GM18499 (cell line): ENCODE measurements around the gene RAD51B.

ENCODE experiments used
- ATAC-seq: cut with Tn5 transposase; IDR thresholded peaks from one replicate; pipeline ENCODE4 v1.9.1; 2021; ENCODE audit warnings: moderate number of reproducible peaks; ENCODE audit not compliant: insufficient read depth, unreplicated experiment

The RAD51B gene

GRCh38 chr14:68719634-68720384 is 900.2 kb downstream of the RAD51B start:
- no peak for ATAC-seq

GRCh38 chr14:68722186-68722585 is 902.6 kb downstream of the RAD51B start:
- ATAC-seq, result no peak

- no peak for ATAC-seq
Observed at GRCh38 chr14:68722968-68723566, 903.5 kb downstream of the RAD51B start.

- ATAC-seq, result no peak
Observed at GRCh38 chr14:68723808-68724268, 904.3 kb downstream of the RAD51B start.

- ATAC-seq, result no peak
Observed at GRCh38 chr14:68724914-68725313, 905.3 kb downstream of the RAD51B start.

GRCh38 chr14:68726093-68726695 is 906.6 kb downstream of the RAD51B start:
- no peak for ATAC-seq

GRCh38 chr14:68727315-68728047 is 907.9 kb downstream of the RAD51B start:
- ATAC-seq, result no peak

GRCh38 chr14:68728342-68729106 is 908.9 kb downstream of the RAD51B start:
- ATAC-seq, result no peak

GRCh38 chr14:68729556-68729955 is 910.0 kb downstream of the RAD51B start:
- ATAC-seq, result no peak

- ATAC-seq, result no peak
Observed at GRCh38 chr14:68730348-68730747, 910.8 kb downstream of the RAD51B start.

GRCh38 chr14:68730811-68731425 is 911.3 kb downstream of the RAD51B start:
- no peak for ATAC-seq

GRCh38 chr14:68733086-68733914 is 913.7 kb downstream of the RAD51B start:
- no peak for ATAC-seq

GRCh38 chr14:68734231-68734732 is 914.7 kb downstream of the RAD51B start:
- peak; percentile 56 for ATAC-seq

GRCh38 chr14:68735856-68736255 is 916.3 kb downstream of the RAD51B start:
- ATAC-seq, result no peak

GRCh38 chr14:68736471-68736871 is 916.9 kb downstream of the RAD51B start:
- ATAC-seq, result no peak

- no peak for ATAC-seq
Observed at GRCh38 chr14:68737086-68737485, 917.5 kb downstream of the RAD51B start.

GRCh38 chr14:68738559-68738958 is 919.0 kb downstream of the RAD51B start:
- no peak for ATAC-seq

- ATAC-seq, result no peak
Observed at GRCh38 chr14:68739701-68740100, 920.1 kb downstream of the RAD51B start.
